NCI-H2227 (cell line): ENCODE measurements around the gene DNASE1L2.
A peak's percentile ranks its signal among the peaks of the same experiment; 100 is the strongest.

Experiments used
- DNase-seq: peaks from one replicate; lab custom pipeline; 2025; ENCODE audit not compliant: unreplicated experiment; lab: John Stamatoyannopoulos, UW

DNASE1L2 gene

GRCh38 chr16:2223221-2223941, 12.9 kb upstream of the DNASE1L2 start, which contains the start of gene E4F1:
E4F1 (plus strand) TSS chr16:2223591; CDS start chr16:2223614, 23 bp downstream.
- DNase-seq: peak; percentile 100

DNA sequence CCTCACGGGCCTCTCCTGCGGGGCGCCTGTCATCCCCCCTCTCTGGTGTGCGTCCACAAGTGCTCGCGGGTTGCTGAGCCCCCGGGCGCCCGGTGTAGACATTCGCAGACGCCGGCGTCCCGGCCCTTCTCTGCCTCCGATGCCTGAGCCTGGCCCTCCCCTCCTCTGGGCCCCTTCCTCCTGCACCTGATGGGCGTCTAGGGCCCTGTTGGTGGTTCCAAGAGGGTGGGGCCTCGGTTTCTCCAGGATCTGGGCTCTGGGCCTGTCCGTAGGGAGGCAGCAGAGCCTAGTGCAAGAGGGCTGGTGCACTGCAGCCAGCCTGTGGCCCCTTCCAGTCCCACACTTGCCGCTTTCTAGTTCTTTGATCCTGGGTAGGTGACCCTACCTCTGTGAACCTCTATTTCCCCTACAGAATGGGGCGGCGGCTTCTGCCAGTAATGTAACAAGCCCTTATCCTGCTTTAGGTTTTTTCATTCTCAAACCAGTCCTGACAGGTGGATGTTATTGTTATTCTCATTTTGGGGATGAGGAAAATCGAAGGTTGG, 12.2 kb upstream of the DNASE1L2 start:
- DNase-seq: peak; percentile 64

DNA sequence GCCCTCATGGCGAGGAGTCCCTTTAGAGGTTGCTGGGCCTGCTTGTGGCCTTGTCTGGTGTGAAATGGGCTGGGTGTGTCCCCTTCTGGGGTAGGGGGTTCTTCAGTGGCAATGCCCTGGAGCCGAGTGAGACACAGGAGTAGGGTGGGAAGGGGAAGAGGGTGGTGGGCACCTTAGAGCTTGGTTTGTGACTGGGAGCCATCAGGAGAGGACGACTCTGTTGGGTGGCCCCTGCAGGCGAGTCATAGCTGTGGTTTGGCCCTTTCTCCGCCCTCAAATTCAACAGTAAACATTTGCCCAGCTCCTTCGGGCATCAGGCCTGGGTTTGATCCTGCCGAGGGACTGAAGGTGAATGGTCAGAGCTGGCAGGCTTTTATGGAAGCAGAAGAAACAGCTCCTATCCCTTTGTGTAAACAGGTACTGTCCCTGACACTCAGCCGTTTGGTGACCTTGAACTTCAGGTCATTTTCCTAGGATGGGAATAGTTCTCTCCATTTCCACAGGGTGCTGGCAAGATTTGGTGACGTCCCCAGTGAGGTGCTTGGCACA, 9.9 kb upstream of the DNASE1L2 start:
- no peak for DNase-seq

GRCh38 chr16:2226918-2227317, 9.3 kb upstream of the DNASE1L2 start:
- no peak for DNase-seq

GRCh38 chr16:2228161-2228824, 8.0 kb upstream of the DNASE1L2 start:
- DNase-seq: no peak

DNA sequence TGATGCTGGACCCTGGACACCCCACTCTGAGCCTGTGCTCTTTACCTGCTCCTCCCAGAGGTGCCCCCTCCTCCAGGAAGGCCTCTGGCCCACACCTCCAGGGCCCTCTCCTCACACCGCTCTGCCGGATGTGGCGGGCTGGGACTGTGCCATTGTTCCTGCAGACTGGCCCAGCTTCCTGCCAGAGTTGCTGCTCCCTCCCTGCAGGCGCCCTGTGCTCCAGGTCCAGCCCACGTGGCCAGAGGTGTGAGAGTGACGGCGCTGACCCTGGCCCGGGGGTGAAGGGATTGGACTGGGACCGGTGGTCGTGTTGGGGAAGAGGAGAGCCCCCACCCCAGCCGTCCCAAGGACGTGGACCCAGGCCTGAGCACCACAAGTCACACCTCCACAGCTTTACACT, 7.2 kb upstream of the DNASE1L2 start:
- no peak for DNase-seq

DNA sequence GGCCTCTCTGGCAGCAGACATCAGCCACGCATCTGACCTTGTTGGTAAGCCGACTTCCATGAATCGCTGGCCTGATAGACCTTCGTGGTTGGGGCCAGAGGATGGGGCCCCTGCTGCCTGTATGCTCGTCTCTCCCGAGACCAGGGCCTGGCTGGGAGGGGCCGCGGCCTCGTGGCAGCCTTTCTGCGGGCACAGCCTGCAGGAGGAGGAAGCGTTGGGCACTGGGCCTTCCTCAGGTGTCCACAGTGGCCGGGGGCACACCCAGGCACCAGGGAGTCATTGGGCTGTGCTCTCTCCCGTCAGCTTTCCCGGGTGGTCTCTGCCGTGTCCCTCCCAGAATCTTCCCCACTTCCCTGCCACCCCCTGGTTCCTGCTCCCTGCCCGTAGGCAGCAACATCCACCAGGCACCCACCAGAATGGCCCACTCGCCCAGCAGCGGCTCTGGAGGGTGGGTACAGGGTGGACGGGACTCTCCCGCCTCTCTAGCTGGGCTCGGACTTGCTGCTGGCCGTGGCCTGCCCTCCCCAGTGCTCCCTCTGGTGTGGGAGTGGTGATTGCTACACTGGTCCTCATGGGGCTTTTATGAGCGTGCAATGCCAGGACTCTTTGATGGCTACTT, 6.5 kb upstream of the DNASE1L2 start:
- DNase-seq: no peak

DNA sequence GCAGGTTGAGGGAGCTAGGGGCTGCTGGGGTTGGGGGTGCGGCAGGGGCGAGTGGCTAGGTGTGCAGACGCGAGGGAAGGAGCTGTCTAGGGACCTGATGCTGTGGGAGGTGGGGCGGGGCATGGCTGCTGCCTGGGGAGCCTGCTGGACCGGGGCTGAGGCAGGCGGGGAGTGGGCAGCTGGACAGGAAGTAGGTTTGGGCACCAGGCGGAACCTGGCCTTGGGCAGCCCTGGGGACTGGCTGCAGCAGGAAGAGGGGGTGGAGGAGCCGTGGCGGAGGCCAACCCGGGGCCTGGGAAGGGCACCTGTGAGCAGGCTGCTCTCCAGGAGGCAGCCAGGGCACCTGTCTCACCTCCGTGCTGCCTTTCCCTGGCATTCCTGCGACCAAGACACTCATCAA, 5.9 kb upstream of the DNASE1L2 start:
- DNase-seq: no peak

GRCh38 chr16:2231016-2231931, 5.0 kb upstream of the DNASE1L2 start:
- DNase-seq: peak; percentile 24

- no peak for DNase-seq
Measured at GRCh38 chr16:2232094-2232990, 3.9 kb upstream of the DNASE1L2 start.

DNA sequence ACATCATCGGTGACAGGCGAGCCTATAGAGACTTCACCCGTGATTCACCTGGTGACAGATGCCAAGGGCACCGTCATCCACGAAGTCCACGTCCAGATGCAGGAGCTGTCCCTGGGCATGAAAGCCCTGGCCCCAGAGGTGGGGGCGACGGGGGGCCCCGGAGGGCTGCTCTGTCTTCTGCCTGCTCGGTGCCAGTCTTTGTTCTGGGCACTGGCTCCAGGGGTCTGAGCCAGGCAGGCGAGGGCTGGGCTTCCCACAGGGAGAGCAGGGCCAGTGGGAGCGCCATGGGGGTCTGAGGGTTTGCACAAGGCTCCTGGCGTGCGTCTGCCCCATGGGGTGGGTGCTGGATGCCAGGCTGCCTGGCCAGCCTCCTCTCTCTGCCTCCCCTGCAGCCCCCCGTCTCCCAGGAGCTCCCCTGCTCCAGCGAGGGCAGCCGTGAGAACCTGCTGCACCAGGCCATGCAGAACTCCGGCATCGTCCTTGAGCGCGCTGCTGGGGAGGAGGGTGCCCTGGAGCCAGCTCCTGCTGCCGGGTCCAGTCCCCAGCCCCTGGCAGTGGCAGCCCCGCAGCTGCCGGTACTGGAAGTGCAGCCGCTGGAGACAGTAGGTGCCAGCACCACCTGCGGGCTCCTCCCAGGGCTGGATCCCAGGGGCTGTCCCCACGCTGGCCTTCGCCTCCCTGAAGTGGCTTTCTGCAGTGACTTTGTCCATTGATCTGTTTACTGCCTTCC, 3.0 kb upstream of the DNASE1L2 start:
- DNase-seq: no peak

GRCh38 chr16:2233872-2234812, 2.1 kb upstream of the DNASE1L2 start:
- no peak for DNase-seq

- DNase-seq: no peak
Measured at GRCh38 chr16:2234813-2235170, 1.5 kb upstream of the DNASE1L2 start.

DNA sequence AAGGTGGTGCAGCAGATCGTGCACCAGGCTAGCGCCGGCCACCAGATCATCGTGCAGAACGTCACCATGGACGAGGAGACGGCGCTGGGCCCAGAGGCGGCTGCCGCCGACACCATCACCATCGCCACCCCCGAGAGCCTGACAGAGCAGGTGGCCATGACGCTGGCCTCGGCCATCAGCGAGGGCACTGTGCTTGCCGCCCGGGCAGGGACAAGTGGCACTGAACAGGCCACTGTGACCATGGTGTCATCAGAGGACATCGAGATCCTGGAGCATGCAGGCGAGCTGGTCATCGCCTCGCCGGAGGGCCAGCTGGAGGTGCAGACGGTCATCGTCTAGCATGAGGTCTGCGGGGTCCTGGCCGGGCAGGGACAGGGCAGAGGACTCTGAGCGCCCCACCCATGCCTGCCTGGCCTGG, 1.0 kb upstream of the DNASE1L2 start:
- no peak for DNase-seq

DNA sequence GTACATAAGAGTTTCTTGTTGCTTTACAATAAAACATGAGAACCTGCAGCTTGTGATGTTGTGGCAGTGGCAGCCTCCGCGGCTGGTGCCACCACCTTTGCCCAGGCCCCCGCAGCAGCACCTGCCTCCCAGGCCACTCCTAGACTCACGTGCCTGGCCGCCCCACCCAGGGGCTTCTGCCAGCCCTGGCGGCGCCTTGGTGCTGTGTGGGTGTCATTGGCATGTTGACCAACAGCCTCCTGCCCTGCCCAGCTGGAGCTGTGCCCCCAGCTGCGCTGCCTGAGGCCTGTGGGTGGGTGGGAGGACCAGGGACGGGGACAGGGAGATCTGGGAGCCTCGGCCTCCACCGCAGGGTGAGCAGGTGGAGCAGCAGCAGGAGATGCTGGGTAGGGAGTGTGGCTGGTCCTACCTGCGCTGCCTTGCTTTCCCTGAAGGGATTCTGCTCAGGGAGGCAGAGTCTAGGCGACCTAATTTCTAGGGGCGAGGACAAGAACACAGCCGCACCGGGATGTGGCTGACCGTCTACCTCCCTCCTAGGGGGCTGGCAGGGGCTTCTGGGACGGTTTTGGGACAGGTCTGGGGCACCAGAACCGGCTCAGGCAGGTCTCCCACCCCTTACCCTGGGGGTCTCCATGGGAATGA, 428 bp upstream of the DNASE1L2 start:
- DNase-seq: no peak

DNA sequence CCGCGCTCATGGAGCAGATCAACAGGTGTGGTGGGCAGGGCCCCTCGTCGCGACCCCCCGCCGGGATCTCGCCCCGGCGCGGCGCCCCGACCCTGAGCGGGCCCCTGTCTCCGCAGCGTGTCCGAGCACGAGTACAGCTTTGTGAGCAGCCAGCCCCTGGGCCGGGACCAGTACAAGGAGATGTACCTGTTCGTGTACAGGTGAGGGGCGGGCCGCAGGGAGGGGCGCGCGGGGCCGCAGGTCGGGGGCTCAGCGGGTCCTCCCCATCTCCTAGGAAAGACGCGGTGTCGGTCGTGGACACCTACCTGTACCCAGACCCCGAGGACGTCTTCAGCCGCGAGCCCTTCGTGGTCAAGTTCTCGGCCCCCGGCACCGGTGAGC, 848 bp downstream of the DNASE1L2 start:
- no peak for DNase-seq

DNA sequence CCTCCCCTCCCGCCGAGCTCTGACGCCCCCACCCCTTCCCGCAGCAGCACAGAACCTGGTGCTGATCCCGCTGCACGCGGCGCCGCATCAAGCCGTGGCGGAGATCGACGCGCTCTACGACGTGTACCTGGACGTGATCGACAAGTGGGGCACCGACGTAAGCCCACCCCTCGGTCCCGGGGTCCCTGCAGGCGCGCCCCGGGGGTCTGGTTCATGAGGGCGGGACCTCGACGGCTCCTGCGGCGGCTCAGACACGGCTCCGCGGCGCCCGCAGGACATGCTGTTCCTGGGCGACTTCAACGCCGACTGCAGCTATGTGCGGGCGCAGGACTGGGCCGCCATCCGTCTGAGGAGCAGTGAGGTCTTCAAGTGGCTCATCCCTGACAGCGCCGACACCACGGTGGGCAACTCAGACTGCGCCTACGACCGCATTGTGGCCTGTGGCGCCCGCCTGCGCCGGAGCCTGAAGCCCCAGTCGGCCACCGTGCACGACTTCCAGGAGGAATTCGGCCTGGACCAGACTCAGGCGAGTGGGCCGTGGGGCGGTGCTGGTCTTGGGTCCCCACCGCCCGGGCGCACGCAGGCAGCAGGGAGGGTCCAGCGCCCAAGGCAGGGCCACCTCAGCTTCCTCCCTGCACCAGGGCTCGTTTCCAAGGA, 1.4 kb downstream of the DNASE1L2 start:
- no peak for DNase-seq
